Skeletal muscle tissue (tissue), 4 donors: ENCODE data around the gene TFDP2. TPM values are rescaled to one million over a fixed set of nuclear protein-coding genes. Genes with fewer than 3 reads are reported as not detected.
"Not testable (repeated sequence)": the region's sequence is repeated elsewhere in the genome, so short reads cannot be mapped to it uniquely, and the experiment has no call there.

Experiments used
- H3K27ac ChIP-seq: one replicate; pipeline ENCODE4 v1.7.0; 2013; ENCODE audit warnings: mild to moderate bottlenecking, low read depth, low read length, inconsistent platforms
- H3K27me3 ChIP-seq, 3 donors: one replicate each; pipeline ENCODE4 v1.7.0; 2013; ENCODE audit warnings: low read length in 3 of 3; ENCODE audit not compliant: control insufficient read depth in 3 of 3, insufficient read depth in 3 of 3
- H3K36me3 ChIP-seq, 3 donors: one replicate each; pipeline ENCODE4 v1.7.0; 2013; ENCODE audit warnings: low read length in 3 of 3; ENCODE audit not compliant: control insufficient read depth in 3 of 3, insufficient read depth in 3 of 3
- H3K4me1 ChIP-seq, 3 donors: one replicate each; pipeline ENCODE4 v1.7.0; 2013; ENCODE audit warnings: low read length in 3 of 3, mild to moderate bottlenecking in 3 of 3; ENCODE audit not compliant: control insufficient read depth in 3 of 3, insufficient read depth in 3 of 3
- H3K4me3 ChIP-seq, 3 donors: one replicate each; pipeline ENCODE4 v1.7.0; 2013; ENCODE audit warnings: low read length in 3 of 3
- H3K9ac ChIP-seq, 3 donors: one replicate each; pipeline ENCODE4 v1.7.0; 2013; ENCODE audit warnings: low read length in 3 of 3, mild to moderate bottlenecking in 3 of 3, moderate library complexity in 2 of 3, low read depth in 1 of 3
- H3K9me3 ChIP-seq, 3 donors: one replicate each; pipeline ENCODE4 v1.7.0; 2013; ENCODE audit warnings: low read length in 3 of 3; ENCODE audit not compliant: control insufficient read depth in 3 of 3
- total RNA-seq: library from RNA; depleted of rRNA; stranded (reverse); fragments of >200 nt; gene quantifications from one replicate; pipeline ENCODE4 v1.2.3, GENCODE V29; 2014
- donor health status: Osteomylitis.

Gene TFDP2
- total RNA-seq, 1 donor from 2014 or later: 29.2 TPM

GRCh38 chr3:142077859-142078500 lies 71.4 kb downstream of the TFDP2 start:
- Histone ChIP-seq H3K36me3 (peaks cover 0 to 4% (median 0%) of the 10 kb centered on the region in 3 donors), H3K4me1 (no peaks in the 10 kb centered on the region), H3K9me3 (no peaks in the 10 kb centered on the region), H3K9ac (no peak overlapping the region), H3K4me3 (no peak overlapping the region), H3K27ac (no peak overlapping the region), H3K27me3 (no peaks in the 10 kb centered on the region)

GRCh38 chr3:142077155-142077858 lies 72.0 kb downstream of the TFDP2 start:
- H3K36me3 ChIP-seq: peaks cover 0 to 4% (median 0%) of the 10 kb centered on the region in 3 donors
- no peaks in the 10 kb centered on the region for H3K9me3 ChIP-seq
- no peak overlapping the region for H3K4me3 ChIP-seq
- no peak overlapping the region for H3K9ac ChIP-seq
- H3K4me1 ChIP-seq: no peaks in the 10 kb centered on the region
- H3K27ac ChIP-seq: no peak overlapping the region
- no peaks in the 10 kb centered on the region for H3K27me3 ChIP-seq

GRCh38 chr3:142075656-142076055 lies 73.7 kb downstream of the TFDP2 start:
- not testable (repeated sequence) for H3K9ac ChIP-seq, H3K4me3 ChIP-seq, H3K36me3 ChIP-seq, H3K27ac ChIP-seq, H3K27me3 ChIP-seq, H3K9me3 ChIP-seq, H3K4me1 ChIP-seq

GRCh38 chr3:142072816-142073215 lies 76.5 kb downstream of the TFDP2 start:
- no peaks in the 10 kb centered on the region for H3K36me3 ChIP-seq
- H3K27ac ChIP-seq: no peak overlapping the region
- no peak overlapping the region for H3K4me3 ChIP-seq
- no peaks in the 10 kb centered on the region for H3K27me3 ChIP-seq
- H3K9ac ChIP-seq: no peak overlapping the region
- H3K4me1 ChIP-seq: no peaks in the 10 kb centered on the region
- H3K9me3 ChIP-seq: no peaks in the 10 kb centered on the region

GRCh38 chr3:142065932-142066331 lies 83.4 kb downstream of the TFDP2 start:
- no peaks in the 10 kb centered on the region for H3K36me3 ChIP-seq
- no peak overlapping the region for H3K4me3 ChIP-seq
- no peaks in the 10 kb centered on the region for H3K27me3 ChIP-seq
- H3K9ac ChIP-seq: no peak overlapping the region
- no peaks in the 10 kb centered on the region for H3K4me1 ChIP-seq
- no peak overlapping the region for H3K27ac ChIP-seq
- H3K9me3 ChIP-seq: no peaks in the 10 kb centered on the region

- Histone ChIP-seq H3K9me3 (no peaks in the 10 kb centered on the region), H3K36me3 (no peaks in the 10 kb centered on the region), H3K27me3 (no peaks in the 10 kb centered on the region), H3K4me3 (no peak overlapping the region), H3K4me1 (no peaks in the 10 kb centered on the region), H3K27ac (no peak overlapping the region), H3K9ac (no peak overlapping the region)
These were observed 84.0 kb downstream of the TFDP2 start for GRCh38 chr3:142065344-142065743.

GRCh38 chr3:142064454-142064853 lies 84.9 kb downstream of the TFDP2 start:
- Histone ChIP-seq H3K36me3 (no peaks in the 10 kb centered on the region), H3K4me1 (no peaks in the 10 kb centered on the region), H3K9me3 (no peaks in the 10 kb centered on the region), H3K27me3 (no peaks in the 10 kb centered on the region), H3K4me3 (no peak overlapping the region), H3K27ac (no peak overlapping the region), H3K9ac (no peak overlapping the region)

- H3K9ac ChIP-seq: no peak overlapping the region
- H3K36me3 ChIP-seq: no peaks in the 10 kb centered on the region
- H3K27ac ChIP-seq: no peak overlapping the region
- H3K4me3 ChIP-seq: no peak overlapping the region
- H3K9me3 ChIP-seq: no peaks in the 10 kb centered on the region
- no peaks in the 10 kb centered on the region for H3K27me3 ChIP-seq
- H3K4me1 ChIP-seq: peaks cover 0 to 4% (median 0%) of the 10 kb centered on the region in 3 donors
These were observed 92.0 kb downstream of the TFDP2 start for GRCh38 chr3:142057331-142057725.

- Histone ChIP-seq H3K4me3 (no peak overlapping the region), H3K27me3 (no peaks in the 10 kb centered on the region), H3K4me1 (peaks cover 0 to 4% (median 0%) of the 10 kb centered on the region in 3 donors), H3K9me3 (no peaks in the 10 kb centered on the region), H3K36me3 (no peaks in the 10 kb centered on the region), H3K9ac (no peak overlapping the region), H3K27ac (no peak overlapping the region)
These were observed 92.6 kb downstream of the TFDP2 start for GRCh38 chr3:142056656-142057330.

- peaks cover 0 to 4% (median 0%) of the 10 kb centered on the region in 3 donors for H3K4me1 ChIP-seq
- H3K9ac ChIP-seq: no peak overlapping the region
- no peaks in the 10 kb centered on the region for H3K9me3 ChIP-seq
- H3K27me3 ChIP-seq: no peaks in the 10 kb centered on the region
- no peak overlapping the region for H3K4me3 ChIP-seq
- no peaks in the 10 kb centered on the region for H3K36me3 ChIP-seq
- H3K27ac ChIP-seq: no peak overlapping the region
These were observed 95.5 kb downstream of the TFDP2 start for GRCh38 chr3:142053835-142054234.
